Naive thymus-derived CD4-positive, alpha-beta T cell (primary cell): ENCODE data around the gene NACC1. TPM values are rescaled to one million over a fixed set of nuclear protein-coding genes. Genes with fewer than 3 reads are reported as not detected.

Source experiments
- ATAC-seq: fragments of 150-1000 bp; cut with Tn5 transposase; 2 replicates; pipeline ENCODE4 v1.10.0; 2021; ENCODE audit warnings: mild to moderate bottlenecking, moderate library complexity
- CTCF ChIA-PET: fragments of 350-600 bp; sonication (Branson Sonifier 250); formaldehyde crosslinking; loops from one replicate; lab custom pipeline; 2021; ENCODE audit warnings: antibody characterized with exemption; lab: Charles Lee
- POLR2A ChIA-PET: fragments of 350-600 bp; sonication (Branson Sonifier 250); formaldehyde crosslinking; loops from one replicate; lab custom pipeline; 2021; ENCODE audit warnings: antibody characterized with exemption, inconsistent platforms; lab: Charles Lee
- DNase-seq, 9 donors: peaks; one replicate each; pipeline versions ENCODE4 v3.0.0 to v3.0.0-alpha.2; 2020 to 2022; ENCODE audit warnings: mixed read lengths in 1 of 9
- H3K27ac ChIP-seq: one replicate; pipeline ENCODE4 v1.7.0; 2013; ENCODE audit warnings: mild to moderate bottlenecking, low read depth, low read length, moderate library complexity
- H3K27me3 ChIP-seq, 2 donors: one replicate each; pipeline ENCODE4 v1.7.0; 2013; ENCODE audit warnings: low read length in 2 of 2, mild to moderate bottlenecking in 2 of 2, moderate library complexity in 2 of 2; ENCODE audit not compliant: control insufficient read depth in 2 of 2, insufficient read depth in 2 of 2
- H3K36me3 ChIP-seq, 3 experiments: 1 replicate in 2 of 3; 2 replicates in 1 of 3; pipeline ENCODE4 v1.7.0; 2013; ENCODE audit warnings: low read length in 3 of 3, mild to moderate bottlenecking in 3 of 3, moderate library complexity in 1 of 3; ENCODE audit not compliant: insufficient read depth in 3 of 3, control insufficient read depth in 2 of 3
- H3K4me1 ChIP-seq, 2 donors: one replicate each; pipeline ENCODE4 v1.7.0; 2013; ENCODE audit warnings: low read length in 2 of 2, mild to moderate bottlenecking in 2 of 2, moderate library complexity in 1 of 2; ENCODE audit not compliant: control insufficient read depth in 2 of 2, insufficient read depth in 2 of 2
- H3K4me3 ChIP-seq: 2 replicates; pipeline ENCODE4 v1.7.0; 2013; ENCODE audit warnings: mild to moderate bottlenecking, low read length
- H3K9me3 ChIP-seq, 3 experiments: 1 replicate in 2 of 3; 2 replicates in 1 of 3; pipeline ENCODE4 v1.7.0; 2013; ENCODE audit warnings: low read length in 3 of 3; ENCODE audit not compliant: control insufficient read depth in 2 of 3
- H3K27ac Mint-ChIP-seq, 9 donors: one replicate each; pipeline ENCODE4 v1.8.0; 2020 to 2022; ENCODE audit warnings: mixed read lengths in 9 of 9, mild to moderate bottlenecking in 8 of 9, moderate library complexity in 5 of 9, inconsistent platforms in 2 of 9
- H3K27me3 Mint-ChIP-seq, 5 donors: one replicate each; pipeline ENCODE4 v1.8.0; 2021 to 2022; ENCODE audit warnings: mixed read lengths in 5 of 5, mild to moderate bottlenecking in 1 of 5
- H3K36me3 Mint-ChIP-seq, 5 donors: one replicate each; pipeline ENCODE4 v1.8.0; 2020 to 2022; ENCODE audit warnings: mixed read lengths in 5 of 5, mild to moderate bottlenecking in 3 of 5, inconsistent platforms in 1 of 5
- H3K4me1 Mint-ChIP-seq, 7 donors: one replicate each; pipeline ENCODE4 v1.8.0; 2020 to 2022; ENCODE audit warnings: mixed read lengths in 7 of 7, mild to moderate bottlenecking in 3 of 7, inconsistent platforms in 1 of 7
- H3K4me3 Mint-ChIP-seq, 10 donors: one replicate each; pipeline ENCODE4 v1.8.0; 2020 to 2022; ENCODE audit warnings: mild to moderate bottlenecking in 10 of 10, mixed read lengths in 10 of 10, moderate library complexity in 6 of 10, inconsistent platforms in 2 of 10
- H3K9me3 Mint-ChIP-seq, 11 donors: one replicate each; pipeline ENCODE4 v1.8.0; 2020 to 2022; ENCODE audit warnings: mixed read lengths in 11 of 11, mild to moderate bottlenecking in 4 of 11, inconsistent platforms in 1 of 11, moderate library complexity in 1 of 11
- intact Hi-C, 2 donors: fragments of 100-400 bp; cut with micrococcal nuclease; formaldehyde crosslinking; loops; one replicate each; pipeline ENCODE4 v1.15.1; 2023
- polyA plus RNA-seq, 2 donors: library from polyadenylated mRNA; unstranded; fragments of 300-500 nt; fragmentation: Illumina TruSeq; gene quantifications; one replicate each; pipeline ENCODE4 v1.2.3, GENCODE V29; 2021
- total RNA-seq, 6 experiments: library from RNA in 5 of 6; stranded (reverse) in 5 of 6; gene quantifications; 1 replicate in 5 of 6; 2 replicates in 1 of 6; pipeline ENCODE4 v1.2.3 and lab custom pipeline; 2021 to 2026

The NACC1 gene
- total and polyA plus RNA-seq, 7 experiments from 2014 or later = 1.7 to 72.7 (median 20.7) TPM

GRCh38 chr19:13104360-13104847 lies 13.7 kb upstream of the NACC1 start:
- intact Hi-C loops = loop anchor here (1.0 kb wide), 5 partner anchors 10 to 158 kb away; partner anchors contain the start of genes IER2 (in 1 of the 2), NACC1 (in 1 of the 2), STX10 (in 1 of the 2) and TRMT1 (in 1 of the 2)
- peaks cover 0 to 36% (median 30%) of the 10 kb centered on the region in 7 donors for H3K4me1 Mint-ChIP-seq

GRCh38 chr19:13104848-13105711 lies 13.0 kb upstream of the NACC1 start:
- Mint-ChIP-seq H3K9me3 (peaks cover 0 to 3% (median 0%) of the 10 kb centered on the region in 11 donors), H3K4me3 (peak overlapping the region; percentile 80 to 97 (median 93)), H3K27me3 (peaks cover 0 to 2% (median 0%) of the 10 kb centered on the region in 5 donors), H3K4me1 (peaks cover 0 to 31% (median 25%) of the 10 kb centered on the region in 7 donors), H3K36me3 (peaks cover 0 to 7% (median 0%) of the 10 kb centered on the region in 5 donors), H3K27ac (peak overlapping the region; percentile 71 to 94 (median 87))
- Histone ChIP-seq H3K27me3 (no peaks in the 10 kb centered on the region), H3K27ac (peak overlapping the region; percentile 74), H3K9me3 (no peaks in the 10 kb centered on the region), H3K4me3 (peak overlapping the region; percentile 82), H3K4me1 (peaks cover 41 to 42% of the 10 kb centered on the region in 2 donors), H3K36me3 (peaks cover 0 to 13% (median 0%) of the 10 kb centered on the region in 3 experiments)
- POLR2A ChIA-PET = interaction anchor here (0.6 to 3.4 kb wide), 14 partner anchors 9 to 314 kb away, joined by 3 to 53 read pairs (median 4); partner anchors contain the start of genes GCDH, IER2, JUNB and NACC1
- ATAC-seq (peak; percentile 43), DNase-seq (peak in 3 of 9 donors; percentile 28 to 50 (median 35))
- CTCF ChIA-PET = interaction anchor here (0.7 to 3.3 kb wide), 13 partner anchors 8 to 140 kb away, joined by 3 to 19 read pairs (median 4); partner anchors contain the start of genes NACC1 and TRMT1
- intact Hi-C loops = loop anchor here (1.0 kb wide), 5 partner anchors 11 to 157 kb away; partner anchors contain the start of genes IER2 (in 1 of the 2), NACC1 (in 1 of the 2), STX10 (in 1 of the 2) and TRMT1 (in 1 of the 2)

More at GRCh38 chr19:13104360-13104847, 13.7 kb upstream of the NACC1 start:
- peaks cover 0 to 8% (median 0%) of the 10 kb centered on the region in 5 donors for H3K36me3 Mint-ChIP-seq
- peak overlapping the region; percentile 74 for H3K27ac ChIP-seq
- no peaks in the 10 kb centered on the region for H3K9me3 ChIP-seq
- no peaks in the 10 kb centered on the region for H3K27me3 ChIP-seq
- ChIA-PET CTCF (interaction anchor here (0.6 to 3.3 kb wide), 13 partner anchors 9 to 170 kb away, joined by 3 to 19 read pairs (median 4); partner anchors contain the start of genes NACC1 and TRMT1), POLR2A (interaction anchor here (0.6 to 3.4 kb wide), 11 partner anchors 9 to 313 kb away, joined by 3 to 53 read pairs (median 5); partner anchors contain the start of genes GCDH, IER2, JUNB and NACC1)
- ATAC-seq (peak; percentile 67), DNase-seq (peak; percentile 48 to 78 (median 62))
- H3K4me3 ChIP-seq = peak overlapping the region; percentile 82
- H3K4me1 ChIP-seq = peaks cover 46 to 48% of the 10 kb centered on the region in 2 donors
- peak overlapping the region; percentile 71 to 94 (median 87) for H3K27ac Mint-ChIP-seq
- peak overlapping the region; percentile 80 to 97 (median 93) for H3K4me3 Mint-ChIP-seq
- H3K9me3 Mint-ChIP-seq = peaks cover 0 to 4% (median 0%) of the 10 kb centered on the region in 11 donors
- peaks cover 0 to 6% (median 0%) of the 10 kb centered on the region in 3 experiments for H3K36me3 ChIP-seq
- H3K27me3 Mint-ChIP-seq = peaks cover 0 to 3% (median 0%) of the 10 kb centered on the region in 5 donors

- Mint-ChIP-seq H3K27me3 (no peaks in the 10 kb centered on the region), H3K27ac (peak overlapping the region in 1 of 9 donors; percentile 23), H3K4me1 (peaks cover 0 to 7% (median 2%) of the 10 kb centered on the region in 7 donors), H3K4me3 (no peak overlapping the region), H3K36me3 (peaks cover 0 to 7% (median 0%) of the 10 kb centered on the region in 5 donors), H3K9me3 (peaks cover 0 to 1% (median 0%) of the 10 kb centered on the region in 11 donors)
- CTCF ChIA-PET = no interaction called here
- H3K27ac ChIP-seq = no peak overlapping the region
- H3K9me3 ChIP-seq = no peaks in the 10 kb centered on the region
- POLR2A ChIA-PET = interaction anchor here (0.6 to 1.0 kb wide), 2 partner anchors 10 to 97 kb away, joined by 3 read pairs; no protein-coding TSS in a partner anchor
- no peak overlapping the region for H3K4me3 ChIP-seq
- DNase-seq = no peak
- peaks cover 0 to 37% (median 0%) of the 10 kb centered on the region in 3 experiments for H3K36me3 ChIP-seq
- intact Hi-C loops = no loop called here
- H3K4me1 ChIP-seq = peaks cover 0 to 3% of the 10 kb centered on the region in 2 donors
- H3K27me3 ChIP-seq = no peaks in the 10 kb centered on the region
- no peak for ATAC-seq
These were observed 8.5 kb upstream of the NACC1 start for GRCh38 chr19:13109361-13110098.

DNA sequence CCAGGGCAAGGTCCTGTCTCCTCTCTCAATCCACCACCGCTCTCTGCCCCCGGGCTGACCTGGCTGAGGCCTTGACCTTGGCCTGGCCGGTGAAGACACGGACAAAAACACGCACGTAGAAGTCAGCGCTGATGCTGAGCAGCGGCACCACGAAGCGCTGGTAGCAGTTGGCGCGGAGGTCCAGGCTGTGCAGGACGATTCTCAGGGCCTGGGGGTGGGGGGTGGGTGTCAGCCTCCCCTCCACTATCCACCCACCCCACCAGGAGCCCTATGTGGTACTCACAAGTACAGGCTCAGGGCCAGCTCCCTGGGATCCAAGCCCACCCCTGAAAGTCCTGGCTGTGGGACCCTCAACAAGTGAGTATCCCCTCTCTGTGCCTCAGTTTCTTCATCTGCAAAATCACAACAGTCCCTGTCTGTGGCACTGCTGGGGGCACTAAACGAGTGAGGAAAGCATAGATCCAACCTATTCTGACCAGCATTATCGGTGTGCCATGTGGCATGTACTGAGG lies 7.9 kb upstream of the NACC1 start:
- Mint-ChIP-seq H3K4me3 (no peak overlapping the region), H3K27ac (peak overlapping the region in 1 of 9 donors; percentile 23), H3K4me1 (peaks cover 0 to 4% (median 0%) of the 10 kb centered on the region in 7 donors), H3K9me3 (peaks cover 0 to 1% (median 0%) of the 10 kb centered on the region in 11 donors), H3K36me3 (peaks cover 0 to 7% (median 0%) of the 10 kb centered on the region in 5 donors), H3K27me3 (no peaks in the 10 kb centered on the region)
- no peaks in the 10 kb centered on the region for H3K4me1 ChIP-seq
- ChIA-PET POLR2A (no interaction called here), CTCF (no interaction called here)
- intact Hi-C loops = no loop called here
- H3K27ac ChIP-seq = no peak overlapping the region
- ATAC-seq = no peak
- no peaks in the 10 kb centered on the region for H3K27me3 ChIP-seq
- no peak overlapping the region for H3K4me3 ChIP-seq
- H3K36me3 ChIP-seq = peaks cover 0 to 40% (median 0%) of the 10 kb centered on the region in 3 experiments
- DNase-seq = no peak
- H3K9me3 ChIP-seq = no peaks in the 10 kb centered on the region

- no peak overlapping the region for H3K4me3 ChIP-seq
- no peak overlapping the region for H3K4me3 Mint-ChIP-seq
- no peak for DNase-seq
- H3K36me3 Mint-ChIP-seq = peaks cover 0 to 5% (median 0%) of the 10 kb centered on the region in 5 donors
- H3K9me3 Mint-ChIP-seq = peaks cover 0 to 5% (median 0%) of the 10 kb centered on the region in 11 donors
- H3K27ac ChIP-seq = no peak overlapping the region
- H3K4me1 ChIP-seq = peaks cover 10 to 11% of the 10 kb centered on the region in 2 donors
- H3K27me3 Mint-ChIP-seq = no peaks in the 10 kb centered on the region
- H3K27me3 ChIP-seq = no peaks in the 10 kb centered on the region
- CTCF ChIA-PET = no interaction called here
- H3K9me3 ChIP-seq = no peaks in the 10 kb centered on the region
- H3K27ac Mint-ChIP-seq = no peak overlapping the region
- no peak for ATAC-seq
- peaks cover 0 to 44% (median 0%) of the 10 kb centered on the region in 3 experiments for H3K36me3 ChIP-seq
- H3K4me1 Mint-ChIP-seq = peaks cover 3 to 19% (median 12%) of the 10 kb centered on the region in 7 donors
- POLR2A ChIA-PET = interaction anchor here (0.6 to 1.6 kb wide), 3 partner anchors 11 to 656 kb away, joined by 3 to 4 read pairs (median 3); no protein-coding TSS in a partner anchor
- intact Hi-C loops = no loop called here
These were observed 5.5 kb upstream of the NACC1 start for GRCh38 chr19:13112555-13112954.
